MCF 10A (cell line): ENCODE measurements around the gene SLC27A2. TPM values are rescaled to one million over a fixed set of nuclear protein-coding genes. Genes with fewer than 3 reads are reported as not detected.
A peak's percentile ranks its signal among the peaks of the same experiment; 100 is the strongest.

ENCODE experiments used
- BruUV-seq: library from RNA; stranded (reverse); fragments of 400-500 nt; replicated peaks from 2 replicates; lab custom pipeline; 2021; lab: Mats Ljungman, UMichigan
- CTCF ChIA-PET: fragments of 300-600 bp; sonication (Branson Sonifier 250); formaldehyde crosslinking; extraction: SDS; loops from one replicate; lab custom pipeline; 2021; ENCODE audit warnings: antibody characterized with exemption, inconsistent platforms; lab: Yijun Ruan, JAX
- POLR2A ChIA-PET: fragments of 300-600, 350-650 bp; sonication (Branson Sonifier 250); formaldehyde crosslinking; extraction: SDS; loops from one replicate; lab custom pipeline; 2020; ENCODE audit warnings: antibody characterized with exemption, inconsistent platforms; lab: Yijun Ruan, JAX
- DNase-seq: peaks from one replicate; pipeline ENCODE4 v3.0.0-alpha.2; 2018; ENCODE audit not compliant: unreplicated experiment
- H3K27ac Mint-ChIP-seq: one replicate; pipeline ENCODE4 v1.8.0; 2022; ENCODE audit warnings: mild to moderate bottlenecking, low read depth, mixed read lengths; ENCODE audit not compliant: unreplicated experiment
- H3K27me3 Mint-ChIP-seq: one replicate; pipeline ENCODE4 v1.8.0; 2022; ENCODE audit warnings: mixed read lengths; ENCODE audit not compliant: insufficient read depth, unreplicated experiment
- H3K36me3 Mint-ChIP-seq: one replicate; pipeline ENCODE4 v1.8.0; 2022; ENCODE audit warnings: mild to moderate bottlenecking, moderate library complexity, mixed read lengths; ENCODE audit not compliant: insufficient read depth, unreplicated experiment
- H3K4me1 Mint-ChIP-seq: one replicate; pipeline ENCODE4 v1.8.0; 2022; ENCODE audit warnings: mixed read lengths; ENCODE audit not compliant: insufficient read depth, unreplicated experiment
- H3K4me3 Mint-ChIP-seq: one replicate; pipeline ENCODE4 v1.8.0; 2022; ENCODE audit warnings: mild to moderate bottlenecking, moderate library complexity, mixed read lengths; ENCODE audit not compliant: unreplicated experiment
- H3K9me3 Mint-ChIP-seq: one replicate; pipeline ENCODE4 v1.8.0; 2022; ENCODE audit warnings: mixed read lengths; ENCODE audit not compliant: unreplicated experiment
- CTCF ChIP-seq: fragments of 200-600 bp; IDR thresholded peaks from one replicate; pipeline ENCODE4 v1.8.0; 2022; ENCODE audit warnings: antibody characterized with exemption, mild to moderate bottlenecking; ENCODE audit not compliant: unreplicated experiment
- intact Hi-C: fragments of 100-400 bp; cut with micrococcal nuclease; formaldehyde crosslinking; loops from 2 replicates; pipeline ENCODE4 v1.14.1; 2022
- total RNA-seq: library from RNA; stranded (reverse); gene quantifications from 2 replicates; pipeline ENCODE4 v1.2.3, GENCODE V29; 2022

The SLC27A2 gene
- total RNA-seq, 1 experiment from 2014 or later, result 0.84 TPM

DNA sequence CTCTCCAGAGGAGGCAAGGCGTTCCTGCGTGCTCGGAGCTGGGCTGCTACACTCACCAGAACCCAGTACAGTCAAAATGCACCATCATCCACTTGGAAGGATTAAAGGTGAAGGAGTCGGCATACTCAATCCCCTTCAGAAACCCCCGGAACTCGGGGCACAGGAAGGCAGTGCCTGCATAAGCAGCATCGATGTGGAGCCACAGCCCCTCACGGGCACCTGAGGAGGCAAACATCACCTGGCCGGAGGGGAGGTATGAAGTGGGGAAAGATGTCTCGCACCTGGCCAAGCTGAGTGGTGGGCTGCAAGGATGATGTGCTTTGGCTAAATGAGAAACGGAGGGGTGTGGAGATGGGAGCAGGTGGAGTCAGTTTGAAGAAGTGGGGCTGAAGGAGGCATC, 70.6 kb downstream of the SLC27A2 start:
- Mint-ChIP-seq H3K9me3 (no peaks in the 10 kb centered on the region), H3K27me3 (peaks cover 11% of the 10 kb centered on the region), H3K27ac (no peak overlapping the region), H3K4me3 (no peak overlapping the region), H3K4me1 (peaks cover 24% of the 10 kb centered on the region), H3K36me3 (no peaks in the 10 kb centered on the region)
- intact Hi-C loops, result no loop called here
- no peak for TF ChIP-seq CTCF
- CTCF ChIA-PET, result no interaction called here
- DNase-seq, result no peak
- BruUV-seq, result no TSS peak
- POLR2A ChIA-PET, result interaction anchor here (0.5 kb wide), 1 partner anchor 51 kb away, joined by 3 read pairs; no protein-coding TSS in a partner anchor

GRCh38 chr15:50256188-50257041, 74.4 kb downstream of the SLC27A2 start:
- CTCF ChIA-PET, result interaction anchor here (0.6 to 0.9 kb wide), 4 partner anchors 8 to 108 kb away, joined by 3 to 4 read pairs (median 4); no protein-coding TSS in a partner anchor
- H3K4me3 Mint-ChIP-seq, result no peak overlapping the region
- intact Hi-C loops, result no loop called here
- H3K36me3 Mint-ChIP-seq, result no peaks in the 10 kb centered on the region
- POLR2A ChIA-PET, result interaction anchor here (1.1 kb wide), 1 partner anchor 14 kb away, joined by 3 read pairs; no protein-coding TSS in a partner anchor
- no peak for TF ChIP-seq CTCF
- peak overlapping the region; percentile 5 for H3K27ac Mint-ChIP-seq
- peaks cover 5% of the 10 kb centered on the region for H3K27me3 Mint-ChIP-seq
- H3K4me1 Mint-ChIP-seq, result peaks cover 6% of the 10 kb centered on the region
- peak; percentile 87 for DNase-seq
- H3K9me3 Mint-ChIP-seq, result no peaks in the 10 kb centered on the region
- BruUV-seq, result no TSS peak

GRCh38 chr15:50257332-50257731, 75.3 kb downstream of the SLC27A2 start:
- H3K27me3 Mint-ChIP-seq, result no peaks in the 10 kb centered on the region

More at GRCh38 chr15:50257332-50257731, 75.3 kb downstream of the SLC27A2 start:
- Mint-ChIP-seq H3K27ac (peak overlapping the region; percentile 5), H3K36me3 (no peaks in the 10 kb centered on the region), H3K4me3 (no peak overlapping the region), H3K4me1 (peaks cover 6% of the 10 kb centered on the region), H3K9me3 (no peaks in the 10 kb centered on the region)
- peak; percentile 95 for DNase-seq
- ChIA-PET CTCF (interaction anchor here (0.7 to 1.3 kb wide), 6 partner anchors 9 to 109 kb away, joined by 3 to 5 read pairs (median 4); no protein-coding TSS in a partner anchor), POLR2A (no interaction called here)
- intact Hi-C loops, result no loop called here
- TF ChIP-seq CTCF, result no peak
- no TSS peak for BruUV-seq
